Measurements from ENCODE around the gene PTRH1.

Gene PTRH1

GRCh38 chr9:127741831-127742434 lies 26.5 kb upstream of the PTRH1 start:
- TF ChIP-seq CTCF (IDR thresholded peaks at IDR 0.05; ENCODE audit: borderline replicate concordance, control extremely low read depth, extremely low read depth, insufficient read depth, missing control alignments): no peak
- in situ Hi-C loops (cut with MboI; ENCODE audit: low sequenced_read_pairs, unreplicated experiment): no loop called here
- DNase-seq (ENCODE audit: low spot score): no peak

- no peak for TF ChIP-seq CTCF (IDR thresholded peaks at IDR 0.05; ENCODE audit: borderline replicate concordance, control extremely low read depth, extremely low read depth, insufficient read depth, missing control alignments)
These were observed 24.3 kb upstream of the PTRH1 start for GRCh38 chr9:127739614-127740330.

GRCh38 chr9:127738666-127739065 lies 23.2 kb upstream of the PTRH1 start:
- in situ Hi-C loops (cut with MboI; ENCODE audit: low sequenced_read_pairs, unreplicated experiment): no loop called here
- DNase-seq (ENCODE audit: low spot score): no peak
- TF ChIP-seq CTCF (IDR thresholded peaks at IDR 0.05; ENCODE audit: borderline replicate concordance, control extremely low read depth, extremely low read depth, insufficient read depth, missing control alignments): no peak

More at GRCh38 chr9:127739614-127740330, 24.3 kb upstream of the PTRH1 start:
- no peak for DNase-seq (ENCODE audit: low spot score)
- in situ Hi-C loops (cut with MboI; ENCODE audit: low sequenced_read_pairs, unreplicated experiment): no loop called here

- TF ChIP-seq CTCF (IDR thresholded peaks at IDR 0.05; ENCODE audit: borderline replicate concordance, control extremely low read depth, extremely low read depth, insufficient read depth, missing control alignments): no peak
- no peak for DNase-seq (ENCODE audit: low spot score)
- in situ Hi-C loops (cut with MboI; ENCODE audit: low sequenced_read_pairs, unreplicated experiment): no loop called here
These were observed 20.2 kb upstream of the PTRH1 start for GRCh38 chr9:127735530-127736185.

GRCh38 chr9:127734747-127735529 lies 19.5 kb upstream of the PTRH1 start, which contains the start of gene TOR2A:
Gene TOR2A (minus strand): TSS chr9:127735294. CDS start chr9:127735270, 24 bp downstream.
- DNase-seq (ENCODE audit: low spot score): peak; percentile 99
- peak; percentile 95 for TF ChIP-seq CTCF (IDR thresholded peaks at IDR 0.05; ENCODE audit: borderline replicate concordance, control extremely low read depth, extremely low read depth, insufficient read depth, missing control alignments)
- in situ Hi-C loops (cut with MboI; ENCODE audit: low sequenced_read_pairs, unreplicated experiment): no loop called here

- TF ChIP-seq CTCF (IDR thresholded peaks at IDR 0.05; ENCODE audit: borderline replicate concordance, control extremely low read depth, extremely low read depth, insufficient read depth, missing control alignments): no peak
- DNase-seq (ENCODE audit: low spot score): no peak
- in situ Hi-C loops (cut with MboI; ENCODE audit: low sequenced_read_pairs, unreplicated experiment): no loop called here
These were observed 18.8 kb upstream of the PTRH1 start for GRCh38 chr9:127734247-127734746.
